ELR (cell line): ENCODE data around the gene ULBP3.
A peak's percentile ranks its signal among the peaks of the same experiment; 100 is the strongest.
"Not testable (repeated sequence)": the region's sequence is repeated elsewhere in the genome, so short reads cannot be mapped to it uniquely, and the experiment has no call there.

Experiments used
- DNase-seq: peaks from one replicate; pipeline ENCODE4 v3.0.0-alpha.2; 2015; ENCODE audit warnings: low read depth

ULBP3 gene

GRCh38 chr6:150015281-150016001, 53.5 kb downstream of the ULBP3 start:
- DNase-seq: peak; percentile 34

GRCh38 chr6:150014623-150015280, 54.2 kb downstream of the ULBP3 start:
- not testable (repeated sequence) for DNase-seq

- not testable (repeated sequence) for DNase-seq
These were observed 54.9 kb downstream of the ULBP3 start for GRCh38 chr6:150013785-150014622.

GRCh38 chr6:150012846-150013784, 55.8 kb downstream of the ULBP3 start:
- not testable (repeated sequence) for DNase-seq
